ENCODE measurements around the gene KMT2B. TPM values are rescaled to one million over a fixed set of nuclear protein-coding genes. Genes with fewer than 3 reads are reported as not detected.
A peak's percentile ranks its signal among the peaks of the same experiment; 100 is the strongest.

KMT2B gene
- total and polyA plus RNA-seq, 9 of the 15 experiments (the other 6 are each of a cell fraction or from before 2014, with no cell fraction given), result 0.63 to 43.9 (median 8.1) TPM

DNA sequence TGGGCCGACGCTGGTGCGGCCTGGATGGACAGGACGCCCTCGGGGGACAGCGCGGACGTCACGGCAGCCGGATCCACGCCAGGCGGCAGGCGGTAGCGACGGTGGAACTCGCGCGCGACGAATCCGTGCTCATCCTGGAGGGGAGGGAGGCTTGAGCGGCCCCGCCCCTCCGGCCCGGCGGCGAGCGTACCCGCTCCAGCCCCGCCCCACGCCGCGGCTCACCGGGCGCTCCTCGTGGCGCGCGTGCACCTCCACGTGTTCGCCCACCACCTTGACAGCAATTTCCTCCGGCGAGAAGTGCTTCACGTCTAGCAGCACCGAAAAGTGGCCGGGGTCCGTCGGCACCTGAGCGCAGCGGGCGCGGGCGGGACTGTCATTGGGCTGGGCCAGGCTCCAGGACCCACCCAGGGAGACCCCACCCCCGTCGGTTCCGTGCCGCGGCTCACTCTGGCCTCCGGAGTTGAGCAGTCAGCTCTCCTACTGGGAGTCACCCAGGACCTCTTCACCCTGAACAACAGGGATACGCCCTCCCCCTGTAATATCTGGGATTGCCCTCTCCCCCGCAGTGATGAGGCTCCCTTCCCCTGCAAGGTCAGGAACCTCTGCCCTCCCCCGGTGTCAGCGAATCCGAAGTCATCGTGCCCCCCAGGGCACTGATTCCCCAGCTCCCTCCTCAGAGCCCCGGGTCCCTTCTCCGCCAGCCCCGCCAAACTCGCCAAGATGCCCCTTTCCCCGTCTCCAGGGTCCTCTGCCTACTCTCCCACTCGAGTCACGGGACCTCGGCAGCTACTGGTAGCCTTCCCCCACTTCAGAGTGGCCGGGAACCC is 38.0 kb downstream of the KMT2B start:
- 86% methylated on average over 32 of the region's 74 CpGs for WGBS (ENCODE audit: insufficient coverage, low coverage, missing lambda C conversion rate)
- H3K79me2 ChIP-seq (ENCODE audit: control insufficient read depth, insufficient read depth, low read length), result peaks cover 17% of the 10 kb centered on the region
- no peak overlapping the region for H2AFZ ChIP-seq (ENCODE audit: low read depth, low read length)
- ChIA-PET CTCF (ENCODE audit: low intra/inter-chr PET ratio) (no interaction called here), POLR2A (interaction anchor here (0.5 to 2.2 kb wide), 3 partner anchors 8 to 783 kb away, joined by 4 to 12 read pairs (median 4); partner anchors contain the start of gene LIN37)
- in situ Hi-C loops (cut with MboI), result no loop called here
- intact Hi-C loops (cut with micrococcal nuclease), result no loop called here
- H3K9ac ChIP-seq (ENCODE audit: insufficient read depth in 1 of 2, low read depth in 2 of 2, low read length in 2 of 2), result peak overlapping the region in 1 of 2 experiments; percentile 68; a peak in 2 of 4 replicates
- H3K4me2 ChIP-seq (ENCODE audit: insufficient read depth, low read length), result no peak overlapping the region
- H3K9me1 ChIP-seq (ENCODE audit: control insufficient read depth, insufficient read depth, low read length), result no peaks in the 10 kb centered on the region
- no peaks in the 10 kb centered on the region; the same call in 1 of the 2 replicates for H3K9me3 ChIP-seq (replicated peaks; ENCODE audit: control insufficient read depth, insufficient read depth, low read depth, low read length)
- H4K20me1 ChIP-seq (replicated peaks; ENCODE audit: control insufficient read depth, insufficient read depth, low read length), result no peaks in the 10 kb centered on the region; the same call in 1 of the 2 replicates
- H3K27ac ChIP-seq (ENCODE audit: extremely low read depth, low read depth, low read length), result no peak overlapping the region
- no peak for ATAC-seq
- H3K27me3 ChIP-seq (ENCODE audit: control insufficient read depth in 2 of 2, insufficient read depth in 2 of 2, low read length in 2 of 2), result no peaks in the 10 kb centered on the region
- FAIRE-seq, result no peak
- TF ChIP-seq, protein P1, sequence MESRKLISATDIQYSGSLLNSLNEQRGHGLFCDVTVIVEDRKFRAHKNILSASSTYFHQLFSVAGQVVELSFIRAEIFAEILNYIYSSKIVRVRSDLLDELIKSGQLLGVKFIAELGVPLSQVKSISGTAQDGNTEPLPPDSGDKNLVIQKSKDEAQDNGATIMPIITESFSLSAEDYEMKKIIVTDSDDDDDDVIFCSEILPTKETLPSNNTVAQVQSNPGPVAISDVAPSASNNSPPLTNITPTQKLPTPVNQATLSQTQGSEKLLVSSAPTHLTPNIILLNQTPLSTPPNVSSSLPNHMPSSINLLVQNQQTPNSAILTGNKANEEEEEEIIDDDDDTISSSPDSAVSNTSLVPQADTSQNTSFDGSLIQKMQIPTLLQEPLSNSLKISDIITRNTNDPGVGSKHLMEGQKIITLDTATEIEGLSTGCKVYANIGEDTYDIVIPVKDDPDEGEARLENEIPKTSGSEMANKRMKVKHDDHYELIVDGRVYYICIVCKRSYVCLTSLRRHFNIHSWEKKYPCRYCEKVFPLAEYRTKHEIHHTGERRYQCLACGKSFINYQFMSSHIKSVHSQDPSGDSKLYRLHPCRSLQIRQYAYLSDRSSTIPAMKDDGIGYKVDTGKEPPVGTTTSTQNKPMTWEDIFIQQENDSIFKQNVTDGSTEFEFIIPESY (CRISPR knock-in tag; IDR thresholded peaks at IDR 0.05), result peak; percentile 61
- no peak for TF ChIP-seq EGR1 (conservative IDR thresholded peaks at IDR 0.05)
- DNase-seq (ENCODE audit: extremely low read depth in 1 of 4, low spot score in 3 of 4), result no peak
- no TSS peak for BruUV-seq (replicated peaks)
- no peak overlapping the region for H3K4me3 ChIP-seq
- H3K4me1 ChIP-seq (replicated peaks in 1 of 2; ENCODE audit: control insufficient read depth in 2 of 2, insufficient read depth in 2 of 2, low read length in 2 of 2), result peaks cover 13 to 41% of the 10 kb centered on the region in 2 experiments
- peaks cover 31% of the 10 kb centered on the region; the same call in 2 of the 3 replicates for H3K36me3 ChIP-seq (ENCODE audit: control insufficient read depth, insufficient read depth, low read length)

Data from K562 (cell line).